Stimulated activated CD4-positive, alpha-beta T cell treated with anti-CD3 and anti-CD28 coated beads, TNF-alpha, amount 100 ng/mL, for 1 hour (primary cell): ENCODE results near the gene ANKRD60.

Experiments used
- DNase-seq, 3 donors: peaks; one replicate each; pipeline ENCODE4 v3.0.0-alpha.2; 2020; ENCODE audit warnings: low read depth in 3 of 3, low spot score in 1 of 3

Gene ANKRD60

DNA sequence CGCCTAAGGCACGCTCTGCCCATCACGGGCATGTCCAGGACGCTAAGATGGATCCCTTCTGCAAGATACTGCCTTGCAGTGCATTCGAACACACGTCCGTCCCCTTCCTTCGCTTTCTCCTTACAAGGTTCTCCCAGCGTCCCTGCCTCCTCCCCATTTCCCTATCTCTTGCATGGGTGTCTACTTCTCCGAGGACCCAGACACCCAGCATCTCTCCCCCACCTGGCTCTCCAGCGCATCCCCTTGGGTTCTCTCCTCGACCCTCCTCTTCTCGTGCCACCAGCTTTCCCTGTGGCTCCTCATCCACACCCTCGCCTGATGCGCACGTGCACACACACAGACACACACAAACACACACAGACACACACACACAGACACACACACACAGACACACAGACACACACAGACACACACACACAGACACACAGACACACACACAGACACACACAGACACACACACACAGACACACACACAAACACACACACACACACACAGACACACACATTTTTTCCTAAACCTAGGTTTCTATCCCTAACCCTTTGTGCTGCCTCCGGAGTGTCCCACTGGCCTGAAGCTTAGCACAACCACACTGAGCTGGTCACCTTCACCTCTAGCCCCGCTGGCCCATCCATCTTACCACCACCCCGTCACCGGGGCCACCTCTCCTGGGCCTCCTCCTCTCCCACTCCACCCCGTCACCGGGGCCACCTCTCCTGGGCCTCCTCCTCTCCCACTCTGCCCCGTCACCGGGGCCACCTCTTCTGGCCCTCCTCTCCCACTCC, 31.9 kb downstream of the ANKRD60 start:
- no peak for DNase-seq

DNA sequence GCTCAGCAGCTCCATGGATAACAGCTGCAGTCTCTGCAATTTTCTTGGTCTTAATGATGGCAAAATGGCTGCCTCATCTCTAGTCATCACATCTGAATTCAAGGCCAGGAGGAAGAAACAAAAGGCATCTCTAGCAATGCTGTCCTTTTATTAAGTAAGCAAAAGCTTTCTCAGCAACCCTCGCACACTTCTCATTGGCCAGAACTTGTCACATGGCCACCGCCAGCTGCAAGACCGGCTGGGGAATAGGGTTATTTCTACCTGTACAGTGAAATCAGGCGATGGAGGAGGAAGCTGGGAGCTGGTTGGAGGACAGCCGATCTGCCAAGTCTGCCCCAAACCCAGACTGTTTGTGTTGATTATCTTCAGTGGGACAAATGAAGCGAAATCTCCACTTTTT, 33.4 kb downstream of the ANKRD60 start:
- no peak for DNase-seq

GRCh38 chr20:58194175-58194791, 34.2 kb downstream of the ANKRD60 start:
- no peak for DNase-seq

GRCh38 chr20:58192567-58192966, 35.9 kb downstream of the ANKRD60 start:
- peak in 2 of 3 donors; percentile 8 to 32 for DNase-seq

DNA sequence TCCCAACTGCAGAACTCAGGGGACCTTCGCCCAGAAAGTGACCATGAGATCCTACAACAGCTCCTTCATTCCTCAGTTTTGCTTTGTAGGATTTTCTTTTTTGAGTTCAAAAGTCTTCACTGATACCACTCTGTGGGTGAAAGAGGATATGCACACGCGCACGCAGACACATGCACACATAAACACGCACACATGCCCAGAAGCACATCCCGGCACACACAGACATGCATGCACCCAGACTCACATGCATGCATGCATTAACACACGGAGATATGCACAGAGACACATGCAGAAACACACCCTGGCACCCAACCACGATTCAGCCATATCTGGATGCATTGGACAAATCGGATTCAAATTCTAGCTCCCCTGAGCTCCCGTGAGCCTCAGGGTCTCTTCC, 36.4 kb downstream of the ANKRD60 start:
- DNase-seq: no peak

- DNase-seq: no peak
Measured at GRCh38 chr20:58188527-58188926, 39.9 kb downstream of the ANKRD60 start.

DNA sequence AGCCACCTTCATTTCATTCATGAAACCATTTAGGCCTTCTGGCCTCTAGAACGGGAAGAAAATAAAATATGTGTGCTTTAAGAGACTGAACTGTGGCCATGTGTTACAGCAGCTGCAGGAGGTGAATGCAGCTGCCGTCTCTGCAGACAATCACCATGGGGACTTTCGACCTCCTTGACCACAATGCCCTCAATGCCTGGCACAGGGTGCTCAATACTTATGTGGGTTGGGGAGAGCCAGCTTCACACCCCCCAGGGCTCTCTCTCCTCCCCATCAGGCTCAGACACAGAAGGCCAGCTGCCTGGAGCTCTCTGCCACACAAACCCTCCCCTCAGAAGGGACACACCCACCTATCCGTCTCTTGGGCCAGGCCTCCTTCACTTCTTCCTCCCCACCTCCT, 43.5 kb downstream of the ANKRD60 start:
- DNase-seq: no peak

GRCh38 chr20:58184063-58184462, 44.4 kb downstream of the ANKRD60 start:
- no peak for DNase-seq

- DNase-seq: no peak
Measured at GRCh38 chr20:58182521-58183140, 45.8 kb downstream of the ANKRD60 start.

DNA sequence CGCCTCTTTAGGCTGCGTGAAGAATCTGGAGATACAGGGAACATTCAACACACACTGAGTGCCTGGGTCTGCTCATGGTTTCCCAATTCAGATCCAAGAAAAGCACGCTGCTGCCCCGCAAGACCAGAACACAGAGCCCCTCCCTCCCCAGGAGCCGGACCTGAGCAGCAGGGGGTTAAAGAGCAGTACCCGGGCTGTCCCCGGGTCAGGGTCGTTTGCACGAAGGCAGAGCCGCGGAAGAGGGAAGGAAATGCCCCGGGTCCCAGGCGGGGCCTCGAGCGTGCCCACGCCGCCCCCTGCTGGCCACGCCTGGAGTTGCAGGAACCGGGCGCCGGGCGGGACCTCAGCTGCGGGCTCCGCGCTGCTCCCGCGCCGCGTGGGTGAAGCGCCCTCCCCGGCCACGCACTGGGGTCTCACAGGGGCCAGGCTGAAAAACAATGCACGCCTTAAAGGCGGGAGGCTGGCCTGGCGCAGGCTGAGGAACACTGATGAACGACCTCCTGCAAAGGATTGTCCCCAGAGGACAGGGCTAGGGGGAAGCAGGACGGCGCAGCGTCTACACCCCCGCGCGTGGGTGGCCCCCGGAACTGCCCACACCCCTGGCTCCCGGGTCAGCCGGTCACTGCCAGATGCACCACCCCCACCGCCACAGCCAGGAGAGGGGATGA, 48.9 kb downstream of the ANKRD60 start:
- peak; percentile 7 to 68 (median 42) for DNase-seq

- no peak for DNase-seq
Measured at GRCh38 chr20:58179083-58179431, 49.4 kb downstream of the ANKRD60 start.

GRCh38 chr20:58177799-58178198, 50.7 kb downstream of the ANKRD60 start:
- no peak for DNase-seq

DNA sequence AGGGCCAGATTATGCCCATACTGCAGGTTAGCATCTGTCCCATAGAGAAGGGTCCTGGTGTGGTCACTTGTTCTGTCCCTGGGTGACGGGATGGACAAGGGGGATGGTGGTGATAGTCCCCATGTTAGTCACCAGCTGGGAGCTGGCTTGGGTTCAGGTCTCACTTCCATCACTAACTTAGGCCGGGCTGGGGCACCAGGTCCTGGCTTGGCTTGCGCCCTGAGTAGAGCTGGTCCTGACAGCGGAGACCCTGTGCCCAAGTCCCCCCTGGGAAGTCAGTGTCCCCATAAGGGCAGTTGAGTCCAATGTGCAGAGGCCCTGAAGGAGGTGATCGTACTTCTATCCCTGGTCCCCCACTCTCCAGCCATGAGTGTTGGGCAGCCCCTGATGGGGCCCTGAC, 52.6 kb downstream of the ANKRD60 start:
- DNase-seq: no peak

DNA sequence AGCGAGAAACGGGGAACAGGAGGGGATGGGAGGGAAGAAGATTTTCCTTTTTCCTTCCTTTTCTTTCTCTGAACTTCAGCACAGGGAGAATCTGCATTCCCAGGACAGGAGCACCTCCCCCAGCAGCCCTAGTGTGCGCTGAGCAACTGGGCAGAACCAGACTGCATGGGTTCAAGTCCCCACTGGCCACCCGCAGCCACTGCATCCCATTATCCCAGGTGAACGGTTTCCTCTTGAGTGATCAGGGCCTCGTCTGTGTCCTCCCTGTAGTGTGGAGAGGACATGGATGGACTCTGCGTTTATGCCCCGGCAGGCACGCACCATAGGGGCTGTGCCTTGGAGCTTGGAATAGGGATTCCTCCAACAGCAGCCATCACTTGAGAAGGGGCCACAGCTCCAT, 53.0 kb downstream of the ANKRD60 start:
- no peak for DNase-seq

DNA sequence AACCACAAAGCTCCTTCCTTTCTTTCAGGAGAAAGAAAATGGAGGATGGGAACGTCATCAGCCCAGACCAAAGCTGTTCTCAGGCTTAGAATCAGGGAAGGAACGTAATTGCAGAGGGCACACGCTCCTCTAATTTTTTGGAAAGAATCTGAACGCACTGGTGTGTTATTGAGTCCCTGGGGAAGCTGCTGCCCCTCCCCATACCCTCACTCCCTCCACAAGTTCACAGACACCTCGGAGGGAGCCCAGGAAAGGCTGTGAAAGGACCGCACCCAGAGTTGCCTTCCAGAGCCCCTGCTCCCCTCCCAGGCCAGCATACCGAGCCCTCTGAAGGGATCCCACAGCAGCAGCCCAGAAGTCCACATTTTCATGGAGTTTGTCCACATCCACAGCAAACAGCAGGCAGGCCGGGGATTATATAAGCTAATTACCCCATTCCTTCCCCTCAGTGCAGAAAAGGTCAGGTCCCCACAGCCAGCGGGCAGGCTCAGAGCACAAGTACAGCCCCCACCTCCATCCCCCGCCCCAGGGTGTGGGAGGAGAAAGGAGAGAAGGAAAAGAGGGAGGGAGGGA, 53.7 kb downstream of the ANKRD60 start:
- no peak for DNase-seq

DNA sequence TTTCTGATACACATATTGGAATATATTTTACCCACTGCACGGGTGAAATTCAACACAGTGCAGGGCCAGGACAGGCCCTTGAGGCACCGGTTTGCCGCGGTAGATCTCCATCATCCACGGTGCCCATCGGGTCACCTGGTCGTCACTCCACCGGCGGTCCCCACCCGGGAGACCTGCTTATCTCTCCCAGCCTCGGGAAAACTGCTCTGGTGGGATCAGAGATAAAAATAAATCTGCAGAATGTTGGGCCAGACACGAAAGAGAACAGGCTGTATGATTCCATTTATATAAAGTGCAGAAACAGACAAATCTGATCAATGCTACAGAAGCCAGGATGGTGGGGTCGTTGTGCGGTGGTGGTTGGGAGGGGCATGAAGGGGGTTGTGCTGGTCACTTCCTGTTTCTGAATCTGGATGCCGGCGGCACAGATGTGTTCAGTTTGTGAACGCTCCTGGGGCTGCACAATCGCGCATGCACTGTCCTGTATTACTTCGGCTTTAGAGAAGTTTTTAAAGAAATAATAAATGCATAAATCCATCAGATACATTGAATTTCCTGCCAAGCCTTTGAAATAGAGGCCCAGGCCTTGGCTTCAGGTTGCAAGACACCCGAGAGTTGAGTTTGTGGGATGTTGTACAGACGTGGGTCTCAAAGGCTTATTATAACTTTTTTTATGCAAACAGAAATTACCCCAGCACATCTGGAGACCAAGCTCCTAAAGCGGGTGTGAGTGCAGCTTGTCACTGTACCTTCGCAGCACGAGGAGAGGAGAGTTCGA, 54.3 kb downstream of the ANKRD60 start:
- DNase-seq: no peak

- DNase-seq: no peak
Measured at GRCh38 chr20:58173091-58173490, 55.4 kb downstream of the ANKRD60 start.

DNA sequence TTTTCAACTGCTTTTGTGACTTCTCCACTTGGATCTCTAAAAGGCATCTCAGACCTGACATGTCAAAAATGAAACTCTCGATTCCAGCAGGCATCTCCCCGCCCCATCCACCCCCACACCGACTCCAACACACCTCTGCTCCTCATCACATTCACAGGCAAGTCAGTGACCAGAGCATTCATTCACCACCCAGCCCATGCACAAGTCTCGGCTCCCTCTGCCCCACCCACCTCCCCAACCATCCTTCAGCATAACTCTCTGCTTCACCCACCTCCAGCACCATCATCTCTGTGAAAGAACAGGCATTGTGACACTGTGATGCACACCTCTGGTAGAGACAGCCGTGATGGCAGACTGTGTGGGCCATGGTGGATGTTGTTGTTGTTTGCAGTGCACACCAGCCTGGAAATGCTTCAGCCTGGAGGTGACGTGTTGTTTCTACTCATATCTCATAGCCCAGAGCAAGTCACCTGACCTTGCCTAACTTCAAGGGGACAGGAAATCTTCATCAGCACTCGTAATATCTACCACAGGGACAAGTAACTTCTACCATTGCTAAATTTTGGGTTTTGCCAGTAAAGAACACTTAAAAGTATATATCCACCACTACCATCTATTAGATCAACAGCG, 56.5 kb downstream of the ANKRD60 start:
- no peak for DNase-seq

GRCh38 chr20:58169450-58169849, 59.0 kb downstream of the ANKRD60 start:
- DNase-seq: no peak

GRCh38 chr20:58168843-58169242, 59.6 kb downstream of the ANKRD60 start:
- no peak for DNase-seq
